ENCODE results near the gene KPNB1.

The KPNB1 gene

DNA sequence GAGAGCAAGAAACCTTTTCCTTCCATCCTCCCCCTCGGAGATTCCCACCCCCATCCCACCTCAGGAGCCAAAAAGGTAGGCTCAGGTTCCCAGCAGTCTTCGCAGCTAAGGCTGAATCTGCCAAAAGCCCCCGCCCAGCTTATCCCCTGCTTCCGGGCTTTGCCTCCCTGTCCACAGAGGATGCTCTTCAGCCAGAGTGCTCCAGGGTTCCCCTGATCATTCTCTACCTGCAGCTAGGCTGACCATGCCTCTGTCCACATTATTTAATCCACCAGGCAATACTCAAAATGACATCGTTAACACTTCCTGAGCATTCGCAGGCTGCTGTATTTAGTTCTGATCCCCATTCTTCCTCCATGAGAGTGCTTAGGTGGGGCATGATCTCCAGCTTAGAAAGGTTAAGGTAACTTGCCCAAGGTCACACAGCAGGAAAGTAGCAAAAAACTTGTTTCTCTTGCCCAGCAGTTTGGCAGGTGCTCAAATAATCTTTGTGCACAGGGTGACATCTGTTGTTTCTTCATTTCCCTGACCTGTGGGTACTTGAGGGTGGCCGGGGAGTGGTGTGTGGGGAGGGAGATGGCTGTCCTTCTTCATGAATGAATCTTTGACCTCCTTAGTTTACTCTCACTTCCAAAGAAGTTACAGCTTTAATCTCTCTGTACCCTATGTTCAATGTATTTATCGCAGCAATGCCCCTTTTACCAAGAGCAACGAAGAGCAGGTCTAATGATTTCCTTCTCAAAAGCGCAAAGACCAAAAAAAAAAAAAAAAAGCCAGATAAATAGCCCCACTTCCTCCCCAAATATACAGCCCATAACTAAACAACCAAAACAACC is 43.4 kb downstream of the KPNB1 start:
- TF ChIP-seq, protein P1, sequence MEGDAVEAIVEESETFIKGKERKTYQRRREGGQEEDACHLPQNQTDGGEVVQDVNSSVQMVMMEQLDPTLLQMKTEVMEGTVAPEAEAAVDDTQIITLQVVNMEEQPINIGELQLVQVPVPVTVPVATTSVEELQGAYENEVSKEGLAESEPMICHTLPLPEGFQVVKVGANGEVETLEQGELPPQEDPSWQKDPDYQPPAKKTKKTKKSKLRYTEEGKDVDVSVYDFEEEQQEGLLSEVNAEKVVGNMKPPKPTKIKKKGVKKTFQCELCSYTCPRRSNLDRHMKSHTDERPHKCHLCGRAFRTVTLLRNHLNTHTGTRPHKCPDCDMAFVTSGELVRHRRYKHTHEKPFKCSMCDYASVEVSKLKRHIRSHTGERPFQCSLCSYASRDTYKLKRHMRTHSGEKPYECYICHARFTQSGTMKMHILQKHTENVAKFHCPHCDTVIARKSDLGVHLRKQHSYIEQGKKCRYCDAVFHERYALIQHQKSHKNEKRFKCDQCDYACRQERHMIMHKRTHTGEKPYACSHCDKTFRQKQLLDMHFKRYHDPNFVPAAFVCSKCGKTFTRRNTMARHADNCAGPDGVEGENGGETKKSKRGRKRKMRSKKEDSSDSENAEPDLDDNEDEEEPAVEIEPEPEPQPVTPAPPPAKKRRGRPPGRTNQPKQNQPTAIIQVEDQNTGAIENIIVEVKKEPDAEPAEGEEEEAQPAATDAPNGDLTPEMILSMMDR (conservative IDR thresholded peaks at IDR 0.05; ENCODE audit: low read depth, low read length): no peak
- H2AFZ ChIP-seq (ENCODE audit: low read depth): peak overlapping the region; percentile 83
- no peak overlapping the region; the same call in 1 of the 2 replicates for H3K27ac ChIP-seq
- no peaks in the 10 kb centered on the region for H3K79me2 ChIP-seq (ENCODE audit: insufficient read depth, low read depth)
- H3K36me3 ChIP-seq (ENCODE audit: insufficient read depth): no peaks in the 10 kb centered on the region
- H3K9ac ChIP-seq: peak overlapping the region; percentile 72
- H4K20me1 ChIP-seq (ENCODE audit: insufficient read depth): no peaks in the 10 kb centered on the region
- H3K4me3 ChIP-seq (IDR thresholded peaks at IDR 0.05; ENCODE audit: insufficient read depth, low read depth, low read length): no peak overlapping the region
- peaks cover 14% of the 10 kb centered on the region for H3K4me1 ChIP-seq (ENCODE audit: low read depth, poor library complexity, severe bottlenecking)
- peak overlapping the region; percentile 79 for H3K4me2 ChIP-seq
- H3K27me3 ChIP-seq (ENCODE audit: insufficient read depth, low read depth): no peaks in the 10 kb centered on the region

DNA sequence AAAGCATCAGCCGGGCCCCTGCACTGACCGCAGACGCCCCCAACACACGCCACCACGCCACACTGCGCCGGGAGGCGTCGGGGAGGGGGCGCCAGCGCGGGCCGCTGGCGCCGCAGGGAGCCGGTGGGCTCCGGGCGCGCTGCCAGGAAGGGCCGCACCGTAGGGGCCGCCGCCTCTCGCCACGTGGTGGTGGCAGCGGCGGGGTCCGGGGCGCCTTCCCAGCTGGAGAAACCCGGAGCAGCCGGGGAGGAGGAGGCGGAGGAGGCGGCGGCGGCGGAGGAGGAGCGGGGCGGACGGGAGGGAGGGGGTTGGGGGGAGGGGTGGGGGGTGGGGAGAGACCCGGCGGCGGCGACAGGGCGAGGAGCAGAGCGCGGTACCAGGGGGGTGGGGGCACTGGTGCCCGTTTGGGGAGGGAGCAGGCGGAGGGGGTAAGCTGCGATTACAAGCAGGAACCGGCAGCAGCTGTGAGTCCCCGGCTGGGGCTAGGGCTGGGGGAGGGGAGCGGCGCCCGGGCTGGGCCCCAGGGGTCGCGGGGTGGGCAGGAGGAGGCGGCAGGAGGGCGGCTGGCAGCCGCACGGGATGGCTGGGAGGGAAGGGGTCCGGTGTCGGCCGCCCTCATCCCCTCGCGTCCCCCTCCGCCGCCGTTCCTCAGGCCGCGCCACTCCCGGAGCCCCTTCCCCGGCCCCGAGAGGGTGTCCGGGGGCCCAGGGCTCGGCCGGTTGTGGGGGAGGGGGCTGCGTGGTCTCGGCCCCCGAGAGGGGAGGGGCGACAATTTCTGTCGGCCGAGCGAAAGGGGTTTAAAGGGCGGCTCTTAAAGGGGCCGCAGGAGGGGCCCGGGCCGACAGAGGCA is 44.2 kb downstream of the KPNB1 start, which contains the start of gene TBKBP1:
Gene TBKBP1 (plus strand): TSS at position 431 of the 850 bp plus-strand sequence. CDS start 1,952 bp downstream, outside the sequence.
- no peaks in the 10 kb centered on the region for H3K36me3 ChIP-seq (ENCODE audit: insufficient read depth)
- peaks cover 20% of the 10 kb centered on the region for H3K4me1 ChIP-seq (ENCODE audit: low read depth, poor library complexity, severe bottlenecking)
- H3K4me3 ChIP-seq (IDR thresholded peaks at IDR 0.05; ENCODE audit: insufficient read depth, low read depth, low read length): no peak within 1 kb of the TSS
- TF ChIP-seq, protein P1 (conservative IDR thresholded peaks at IDR 0.05; ENCODE audit: low read depth, low read length): no peak
- no peak within 1 kb of the TSS; the same call in 1 of the 2 replicates for H3K27ac ChIP-seq
- peak within 1 kb of the TSS; percentile 79 for H3K4me2 ChIP-seq
- no peaks in the 10 kb centered on the region for H3K27me3 ChIP-seq (ENCODE audit: insufficient read depth, low read depth)
- H3K79me2 ChIP-seq (ENCODE audit: insufficient read depth, low read depth): no peaks in the 10 kb centered on the region
- H3K9ac ChIP-seq: peak within 1 kb of the TSS; percentile 72
- no peaks in the 10 kb centered on the region for H4K20me1 ChIP-seq (ENCODE audit: insufficient read depth)
- H2AFZ ChIP-seq (ENCODE audit: low read depth): peak within 1 kb of the TSS; percentile 83

DNA sequence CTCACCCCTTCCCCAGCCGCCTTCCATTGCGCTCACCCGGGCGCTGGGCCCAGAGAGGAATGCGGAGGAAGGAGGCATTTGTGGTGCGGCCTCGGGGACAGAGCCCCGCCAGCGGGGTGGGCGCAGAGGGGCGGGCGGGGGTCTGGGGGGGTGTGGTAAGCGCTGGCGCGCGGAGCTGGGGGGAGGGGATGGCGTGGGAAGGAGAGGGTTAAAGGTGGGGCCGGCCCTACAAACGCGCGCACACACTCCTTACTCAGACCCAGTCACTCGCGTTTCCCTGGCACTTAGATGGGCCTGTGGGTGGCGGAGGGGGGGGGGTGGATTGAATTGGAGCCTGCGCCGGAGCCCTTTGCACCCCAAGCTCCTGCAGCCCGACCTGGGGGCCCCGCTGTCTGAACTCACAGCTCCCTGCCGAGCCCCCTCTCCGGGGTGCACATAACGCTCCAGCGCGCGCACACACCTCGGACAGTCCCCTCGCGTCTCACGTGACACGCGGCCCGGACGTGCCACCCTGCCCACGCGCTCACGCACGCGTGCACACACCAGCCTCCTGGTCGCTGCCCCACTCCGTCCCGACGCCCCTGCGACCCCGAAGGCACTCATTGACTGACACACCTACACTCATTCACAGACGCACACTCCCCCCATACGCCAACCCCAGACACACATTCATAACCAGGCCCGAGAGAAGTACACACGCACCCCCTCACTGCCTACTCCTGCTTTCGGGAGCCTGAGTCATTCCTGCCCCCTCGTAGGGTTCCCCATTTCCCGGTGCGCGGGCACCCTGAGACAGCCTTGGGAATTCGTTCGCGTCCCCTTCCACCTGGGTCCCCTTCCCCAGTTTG is 45.1 kb downstream of the KPNB1 start:
- no peaks in the 10 kb centered on the region for H4K20me1 ChIP-seq (ENCODE audit: insufficient read depth)
- peak overlapping the region; percentile 72; the same call in 1 of the 2 replicates for H3K9ac ChIP-seq
- peak overlapping the region; percentile 25; the same call in 1 of the 2 replicates for H3K4me2 ChIP-seq
- H3K4me1 ChIP-seq (ENCODE audit: low read depth, poor library complexity, severe bottlenecking): peaks cover 20% of the 10 kb centered on the region
- H3K36me3 ChIP-seq (ENCODE audit: insufficient read depth): no peaks in the 10 kb centered on the region
- H3K79me2 ChIP-seq (ENCODE audit: insufficient read depth, low read depth): no peaks in the 10 kb centered on the region
- TF ChIP-seq, protein P1 (conservative IDR thresholded peaks at IDR 0.05; ENCODE audit: low read depth, low read length): no peak
- H3K4me3 ChIP-seq (IDR thresholded peaks at IDR 0.05; ENCODE audit: insufficient read depth, low read depth, low read length): no peak overlapping the region
- H3K27me3 ChIP-seq (ENCODE audit: insufficient read depth, low read depth): no peaks in the 10 kb centered on the region
- no peak overlapping the region for H3K27ac ChIP-seq
- peak overlapping the region; percentile 52; the same call in 1 of the 2 replicates for H2AFZ ChIP-seq (ENCODE audit: low read depth)

Data from KMS-11 (cell line).